ENCODE measurements around the gene TOX2. TPM values are rescaled to one million over a fixed set of nuclear protein-coding genes. Genes with fewer than 3 reads are reported as not detected.

TOX2 gene
- total RNA-seq, 2 donors from 2014 or later = 8.8 to 52.8 TPM

DNA sequence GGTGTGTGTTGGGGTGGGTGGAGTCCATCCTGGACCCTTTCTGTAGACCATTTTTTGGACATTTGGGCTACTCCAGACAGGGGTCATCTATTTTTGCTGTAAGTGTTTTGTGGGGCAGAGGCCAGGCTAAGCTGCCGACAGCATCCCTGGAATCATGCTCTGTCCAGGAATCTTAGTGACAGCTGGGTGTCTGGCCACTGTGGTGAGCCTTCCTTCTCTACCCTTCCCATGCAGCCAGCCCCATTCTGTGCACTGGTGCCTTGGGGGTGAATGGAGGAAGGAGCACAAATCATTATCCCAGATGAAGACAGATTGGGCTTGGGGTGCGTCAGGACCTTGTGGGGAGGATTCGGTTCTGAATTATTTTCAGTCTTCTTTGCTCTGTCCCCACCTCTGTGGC is 20.2 kb downstream of the TOX2 start:
- Histone ChIP-seq H3K4me1 (replicated peaks) (no peaks in the 10 kb centered on the region), H3K4me3 (no peak overlapping the region), H3K27me3 (replicated peaks; ENCODE audit: insufficient read depth) (no peaks in the 10 kb centered on the region), H3K27ac (no peak overlapping the region), H3K9me3 (no peaks in the 10 kb centered on the region), H3K36me3 (no peaks in the 10 kb centered on the region)
- WGBS = 92% methylated on average over 3 of the region's 3 CpGs
- TF ChIP-seq, protein P1, sequence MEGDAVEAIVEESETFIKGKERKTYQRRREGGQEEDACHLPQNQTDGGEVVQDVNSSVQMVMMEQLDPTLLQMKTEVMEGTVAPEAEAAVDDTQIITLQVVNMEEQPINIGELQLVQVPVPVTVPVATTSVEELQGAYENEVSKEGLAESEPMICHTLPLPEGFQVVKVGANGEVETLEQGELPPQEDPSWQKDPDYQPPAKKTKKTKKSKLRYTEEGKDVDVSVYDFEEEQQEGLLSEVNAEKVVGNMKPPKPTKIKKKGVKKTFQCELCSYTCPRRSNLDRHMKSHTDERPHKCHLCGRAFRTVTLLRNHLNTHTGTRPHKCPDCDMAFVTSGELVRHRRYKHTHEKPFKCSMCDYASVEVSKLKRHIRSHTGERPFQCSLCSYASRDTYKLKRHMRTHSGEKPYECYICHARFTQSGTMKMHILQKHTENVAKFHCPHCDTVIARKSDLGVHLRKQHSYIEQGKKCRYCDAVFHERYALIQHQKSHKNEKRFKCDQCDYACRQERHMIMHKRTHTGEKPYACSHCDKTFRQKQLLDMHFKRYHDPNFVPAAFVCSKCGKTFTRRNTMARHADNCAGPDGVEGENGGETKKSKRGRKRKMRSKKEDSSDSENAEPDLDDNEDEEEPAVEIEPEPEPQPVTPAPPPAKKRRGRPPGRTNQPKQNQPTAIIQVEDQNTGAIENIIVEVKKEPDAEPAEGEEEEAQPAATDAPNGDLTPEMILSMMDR (IDR thresholded peaks at IDR 0.05) = no peak
- TF ChIP-seq POLR2A (IDR thresholded peaks at IDR 0.05) = no peak
- TF ChIP-seq POLR2AphosphoS5 (IDR thresholded peaks at IDR 0.05) = no peak
- DNase-seq (ENCODE audit: low spot score) = no peak
- intact Hi-C loops (cut with DNase I) = no loop called here

DNA sequence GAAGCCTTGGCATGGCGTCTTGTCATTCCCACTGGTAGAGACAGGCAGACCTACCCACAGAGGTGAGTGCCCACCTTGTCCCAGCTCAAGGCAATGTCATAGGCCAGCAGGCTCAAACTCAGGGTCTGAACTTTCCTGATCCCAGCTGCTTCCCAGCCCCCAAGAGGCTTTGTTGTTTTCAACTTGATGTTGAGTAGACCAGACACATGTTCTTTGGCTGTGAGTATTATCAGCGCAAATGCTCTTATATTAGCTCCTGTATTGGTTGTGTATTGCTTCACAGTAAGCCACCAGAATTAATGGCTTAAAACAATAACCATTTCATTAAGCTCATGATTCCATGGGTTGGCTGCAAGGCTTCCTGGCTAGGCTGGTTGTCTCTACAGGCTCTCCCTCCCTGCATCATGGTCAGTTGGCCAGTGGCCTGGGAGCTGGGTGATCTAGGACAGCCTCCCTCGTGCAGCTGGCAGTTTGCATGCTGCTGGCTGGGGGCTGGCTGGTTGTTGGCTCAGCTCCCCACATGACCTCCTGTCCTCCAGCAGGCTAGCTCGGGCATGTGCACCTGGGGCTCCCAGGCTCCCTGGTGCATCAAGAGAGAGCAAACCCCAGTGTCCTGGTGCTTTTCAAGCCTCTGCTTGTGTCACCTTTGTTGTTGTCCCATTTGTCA is 21.6 kb downstream of the TOX2 start:
- WGBS = 73% methylated on average over 4 of the region's 4 CpGs
- Histone ChIP-seq H3K9me3 (no peaks in the 10 kb centered on the region), H3K4me3 (no peak overlapping the region), H3K27ac (no peak overlapping the region), H3K4me1 (replicated peaks) (no peaks in the 10 kb centered on the region), H3K27me3 (replicated peaks; ENCODE audit: insufficient read depth) (no peaks in the 10 kb centered on the region), H3K36me3 (no peaks in the 10 kb centered on the region)
- intact Hi-C loops (cut with DNase I) = no loop called here
- TF ChIP-seq, protein P1 (IDR thresholded peaks at IDR 0.05) = no peak
- no peak for TF ChIP-seq POLR2AphosphoS5 (IDR thresholded peaks at IDR 0.05)
- TF ChIP-seq POLR2A (IDR thresholded peaks at IDR 0.05) = no peak
- DNase-seq (ENCODE audit: low spot score) = no peak

DNA sequence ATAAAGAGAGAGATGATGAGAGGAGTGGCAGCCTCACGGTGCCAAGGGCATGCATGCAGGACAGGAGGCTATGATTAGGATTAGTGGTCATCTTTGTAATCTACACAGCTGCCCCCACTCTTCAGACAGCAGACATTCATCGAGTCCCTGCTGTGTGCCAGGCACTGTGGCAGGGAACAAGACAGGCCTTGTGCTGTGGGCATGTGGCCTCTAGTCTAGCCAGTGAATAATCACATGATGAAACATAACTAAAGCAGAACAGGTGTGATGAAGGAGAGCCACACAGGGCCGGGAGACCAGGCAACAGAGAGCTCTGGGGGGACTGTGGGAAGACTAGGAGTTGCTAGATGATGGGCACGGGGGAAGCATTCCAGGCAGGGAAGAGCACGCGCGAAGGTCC is 22.2 kb downstream of the TOX2 start:
- no peaks in the 10 kb centered on the region for H3K4me1 ChIP-seq (replicated peaks)
- no peaks in the 10 kb centered on the region for H3K9me3 ChIP-seq
- no peak overlapping the region for H3K27ac ChIP-seq
- 74% methylated on average over 7 of the region's 7 CpGs for WGBS
- H3K4me3 ChIP-seq = no peak overlapping the region
- no peaks in the 10 kb centered on the region for H3K27me3 ChIP-seq (replicated peaks; ENCODE audit: insufficient read depth)
- H3K36me3 ChIP-seq = no peaks in the 10 kb centered on the region
- intact Hi-C loops (cut with DNase I) = no loop called here
- TF ChIP-seq, protein P1 (IDR thresholded peaks at IDR 0.05) = no peak
- TF ChIP-seq POLR2A (IDR thresholded peaks at IDR 0.05) = no peak
- TF ChIP-seq POLR2AphosphoS5 (IDR thresholded peaks at IDR 0.05) = no peak
- no peak for DNase-seq (ENCODE audit: low spot score)

DNA sequence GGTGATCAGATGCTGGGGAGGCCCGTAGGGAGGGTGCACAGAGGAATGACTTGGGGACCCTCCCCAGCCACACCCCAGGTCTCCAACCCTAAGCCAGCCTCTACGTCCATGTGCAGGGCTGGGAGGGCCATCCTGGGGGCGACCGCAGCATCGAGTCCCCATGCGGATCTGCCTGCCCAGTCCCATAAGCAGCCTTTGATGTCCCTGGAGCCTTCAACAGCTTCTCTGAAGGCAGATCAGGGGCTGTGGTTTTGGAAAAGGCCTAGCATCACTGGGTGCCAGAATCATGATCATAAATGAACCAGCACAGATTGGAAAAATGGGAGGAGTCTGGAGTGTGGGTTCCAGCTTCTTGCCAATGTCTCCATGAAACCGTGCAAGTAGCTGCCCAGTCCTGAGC is 22.9 kb downstream of the TOX2 start:
- no peak for DNase-seq (ENCODE audit: low spot score)
- intact Hi-C loops (cut with DNase I) = no loop called here
- no peaks in the 10 kb centered on the region for H3K9me3 ChIP-seq
- H3K4me3 ChIP-seq = no peak overlapping the region
- no peak overlapping the region for H3K27ac ChIP-seq
- WGBS = 74% methylated on average over 7 of the region's 7 CpGs
- no peaks in the 10 kb centered on the region for H3K27me3 ChIP-seq (replicated peaks; ENCODE audit: insufficient read depth)
- no peaks in the 10 kb centered on the region for H3K36me3 ChIP-seq
- H3K4me1 ChIP-seq (replicated peaks) = no peaks in the 10 kb centered on the region
- TF ChIP-seq POLR2A (IDR thresholded peaks at IDR 0.05) (no peak), POLR2AphosphoS5 (IDR thresholded peaks at IDR 0.05) (no peak)
- TF ChIP-seq, protein P1 (IDR thresholded peaks at IDR 0.05) = no peak

DNA sequence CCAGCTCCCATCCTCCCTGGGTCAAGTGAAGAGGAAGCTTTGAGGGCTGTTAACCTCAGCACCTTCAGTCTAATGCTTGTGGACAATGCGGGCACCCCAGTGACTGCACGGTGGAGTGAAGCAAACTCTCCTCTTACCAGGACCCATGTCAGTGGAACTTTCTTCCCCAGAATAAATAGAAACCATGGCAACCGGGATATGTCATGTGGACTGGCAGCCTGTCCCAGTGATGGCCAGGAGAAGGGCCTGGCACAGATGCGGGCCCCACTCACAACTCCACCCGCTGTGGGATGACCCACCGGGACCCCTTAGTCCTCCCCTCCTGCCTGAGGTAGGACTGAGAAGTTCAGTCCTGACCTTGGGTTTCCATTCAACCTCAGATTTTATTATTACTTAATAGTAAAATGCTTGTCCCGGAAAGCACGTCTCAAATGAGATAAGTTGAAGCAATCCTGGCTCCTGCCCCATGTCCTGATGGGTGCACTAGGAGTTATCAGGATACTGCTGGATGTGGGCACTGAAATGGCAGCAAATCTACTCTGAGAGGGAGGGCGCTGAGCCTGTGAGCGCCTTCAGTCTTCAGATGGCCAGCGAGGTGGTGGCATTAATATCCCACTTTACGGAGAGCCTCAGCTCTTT is 23.5 kb downstream of the TOX2 start:
- WGBS = 81% methylated on average over 12 of the region's 12 CpGs
- TF ChIP-seq, protein P1 (IDR thresholded peaks at IDR 0.05) = no peak
- TF ChIP-seq POLR2AphosphoS5 (IDR thresholded peaks at IDR 0.05) (no peak), POLR2A (IDR thresholded peaks at IDR 0.05) (no peak)

More for the DNA sequence above, 23.5 kb downstream of the TOX2 start:
- H3K4me1 ChIP-seq (replicated peaks) = no peaks in the 10 kb centered on the region
- intact Hi-C loops (cut with DNase I) = no loop called here
- H3K9me3 ChIP-seq = no peaks in the 10 kb centered on the region
- H3K27me3 ChIP-seq (replicated peaks; ENCODE audit: insufficient read depth) = no peaks in the 10 kb centered on the region
- no peak overlapping the region for H3K4me3 ChIP-seq
- no peak for DNase-seq (ENCODE audit: low spot score)
- no peak overlapping the region for H3K27ac ChIP-seq
- no peaks in the 10 kb centered on the region for H3K36me3 ChIP-seq

All from prostate gland (tissue), 2 donors.